ENCODE measurements around the gene IPO4.

Gene IPO4

DNA sequence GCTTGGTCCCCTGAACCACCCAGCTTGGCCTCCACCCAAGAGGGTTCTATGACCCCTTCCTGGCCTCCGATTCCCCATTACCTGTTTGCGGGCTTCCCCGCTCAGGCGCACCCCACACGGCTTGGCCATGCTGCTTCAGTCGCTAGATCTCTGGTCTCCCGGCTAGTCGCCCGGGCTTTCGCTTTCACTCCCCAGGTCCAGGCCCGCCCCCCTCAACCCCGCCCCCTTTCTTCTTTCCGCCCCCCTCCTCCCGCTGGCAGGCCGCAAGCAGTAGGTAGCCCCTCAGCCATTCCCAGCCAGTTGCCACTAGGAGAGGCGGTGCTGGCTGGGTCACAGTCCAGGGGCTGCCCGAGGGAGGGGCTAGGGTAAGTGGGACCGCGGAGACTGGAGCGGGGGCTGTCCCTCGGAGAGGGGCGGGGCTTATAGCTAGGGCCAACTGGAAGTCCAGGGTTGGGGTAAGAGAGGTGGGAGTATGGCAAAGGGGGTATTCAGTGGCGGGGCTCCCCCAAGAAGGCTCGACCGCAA lies 42.1 kb downstream of the IPO4 start, which contains the start of gene PSME2:
Gene PSME2, minus strand, starts transcription at position 158 of the 525 bp plus-strand sequence. Its CDS starts 29 bp downstream, at position 129.
- peak; percentile 77 for DNase-seq

DNA sequence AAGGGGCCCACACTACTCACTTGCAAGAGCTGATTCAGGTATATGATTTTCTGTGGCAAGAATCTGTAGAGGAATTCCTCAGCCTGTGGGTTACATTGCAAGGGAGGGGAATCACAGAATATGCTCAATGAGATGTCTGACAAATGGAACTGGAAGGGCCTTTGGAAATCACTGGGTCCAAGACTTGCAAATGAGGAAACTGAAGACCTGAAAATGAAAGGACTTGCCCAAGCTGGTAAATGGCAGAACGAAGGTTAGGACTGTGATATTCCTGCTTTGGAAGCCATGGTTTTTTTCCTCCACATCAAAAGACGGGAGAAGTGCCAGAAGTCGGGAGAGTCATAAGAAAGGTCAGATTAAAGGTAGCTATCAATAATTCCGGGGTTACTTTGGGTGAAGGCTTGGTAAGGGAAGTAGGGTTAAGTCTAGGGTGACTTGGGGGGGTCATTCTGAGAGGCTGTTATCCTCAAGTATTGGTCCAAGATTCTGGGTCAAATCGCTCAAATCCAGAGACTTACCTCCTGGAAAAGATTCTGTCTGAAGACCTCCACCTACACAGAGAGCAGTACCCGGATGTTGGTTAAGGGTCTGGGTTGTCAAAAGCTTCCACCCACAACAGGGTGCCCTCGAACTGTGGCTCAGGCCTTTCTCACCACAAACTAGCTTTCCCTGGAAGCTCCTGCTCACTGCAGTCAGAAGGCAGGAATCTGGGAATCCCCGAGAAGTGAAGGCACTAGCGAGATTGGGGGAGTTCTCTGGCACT lies 42.7 kb downstream of the IPO4 start:
- no peak for DNase-seq

DNA sequence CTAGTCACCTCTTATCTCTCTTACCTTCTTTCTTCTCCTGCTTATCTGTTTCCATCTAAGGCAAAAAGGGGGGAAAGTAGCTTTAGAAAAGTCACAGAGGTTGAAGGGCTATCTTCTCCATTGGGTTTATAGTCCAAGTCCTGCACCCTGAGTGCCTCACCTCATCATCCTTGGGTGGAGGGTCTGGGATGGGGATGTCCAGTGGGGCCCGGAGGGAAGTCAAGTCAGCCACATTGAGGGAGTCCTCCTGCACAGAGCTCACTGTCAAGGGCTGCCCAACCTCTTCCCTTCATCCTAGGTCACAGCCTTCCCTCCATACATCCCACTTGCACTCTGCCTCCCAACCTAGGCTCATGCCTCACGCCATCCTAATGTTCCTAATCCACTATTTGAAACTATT lies 43.4 kb downstream of the IPO4 start:
- DNase-seq: no peak

DNA sequence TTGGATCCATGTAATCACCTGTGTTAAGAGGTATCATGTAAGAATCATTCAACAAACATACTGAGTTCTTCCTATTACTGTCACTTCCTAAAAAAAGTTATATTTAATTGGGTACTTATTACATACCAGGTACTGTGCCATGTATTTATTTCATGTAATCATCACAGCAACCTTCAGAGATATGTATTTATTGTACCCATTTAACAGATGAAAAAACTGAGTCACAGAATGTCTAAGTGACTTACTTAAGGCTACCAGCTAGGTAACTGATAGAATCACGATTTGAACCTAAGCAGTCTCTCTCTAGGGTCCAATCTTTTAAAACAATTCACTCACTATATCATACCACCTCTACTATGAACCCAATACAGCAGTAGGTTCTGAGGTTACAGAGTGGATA lies 44.2 kb downstream of the IPO4 start:
- DNase-seq: no peak

DNA sequence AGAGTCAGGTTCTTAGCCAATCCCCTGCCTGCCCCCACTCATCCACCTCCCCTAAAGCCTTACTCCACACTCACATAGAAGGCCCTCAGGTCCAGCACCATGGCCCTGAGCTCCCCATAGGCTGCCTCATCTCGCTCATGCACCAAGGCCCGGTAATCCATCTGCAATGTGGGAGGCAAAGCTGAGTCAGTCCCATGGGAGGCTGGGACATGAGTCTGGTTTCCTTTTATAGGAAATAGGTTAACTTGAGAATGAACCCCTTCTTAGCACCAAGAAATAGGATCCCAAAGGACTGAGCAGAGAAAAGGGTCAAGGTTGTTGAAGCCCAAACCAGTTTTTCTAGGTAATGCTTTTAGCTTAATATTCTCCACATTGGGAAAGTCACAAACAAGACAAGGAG lies 45.1 kb downstream of the IPO4 start:
- no peak for DNase-seq

DNA sequence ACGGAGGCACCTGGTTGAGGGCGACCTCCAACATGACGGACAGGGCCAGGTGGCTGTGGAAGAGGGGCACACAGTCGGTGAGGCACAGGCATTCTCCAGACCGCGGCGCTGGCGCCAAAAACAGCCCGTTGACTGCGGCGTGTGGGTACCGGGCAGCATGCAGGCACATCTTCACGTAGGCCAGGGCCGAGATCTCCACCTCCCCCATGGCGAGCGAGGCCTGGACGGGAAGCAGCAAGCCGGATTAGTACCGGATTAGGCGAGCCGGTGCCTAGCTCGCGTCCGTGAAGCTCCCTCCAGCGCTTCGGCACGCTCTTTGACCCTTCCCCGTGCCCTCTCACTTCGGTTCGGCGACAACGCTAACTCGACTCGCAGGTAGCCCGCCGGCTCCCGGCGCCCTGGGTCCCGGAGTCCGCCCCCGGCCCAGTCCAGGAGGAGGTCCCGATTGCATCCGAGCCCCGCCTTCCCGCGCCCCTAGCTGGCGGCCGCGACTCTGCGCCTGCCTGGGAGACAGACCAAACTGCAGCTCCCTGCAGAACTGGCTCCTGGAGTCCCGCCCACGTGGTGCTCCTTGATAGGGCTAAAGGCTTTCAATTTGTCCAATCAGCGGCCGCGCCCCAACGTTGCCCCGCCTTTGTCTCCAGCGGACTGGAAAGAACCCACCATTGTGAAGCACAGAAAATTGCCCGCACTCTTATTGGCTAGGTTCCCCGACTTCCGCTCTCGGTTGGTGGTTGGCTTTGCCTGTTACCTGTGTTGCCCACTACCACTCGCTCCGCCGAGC lies 47.3 kb downstream of the IPO4 start, which contains the start of gene EMC9:
Gene EMC9, minus strand, starts transcription at position 495 of the 784 bp plus-strand sequence. Its CDS starts 287 bp downstream, at position 208.
- peak; percentile 78 for DNase-seq

DNA sequence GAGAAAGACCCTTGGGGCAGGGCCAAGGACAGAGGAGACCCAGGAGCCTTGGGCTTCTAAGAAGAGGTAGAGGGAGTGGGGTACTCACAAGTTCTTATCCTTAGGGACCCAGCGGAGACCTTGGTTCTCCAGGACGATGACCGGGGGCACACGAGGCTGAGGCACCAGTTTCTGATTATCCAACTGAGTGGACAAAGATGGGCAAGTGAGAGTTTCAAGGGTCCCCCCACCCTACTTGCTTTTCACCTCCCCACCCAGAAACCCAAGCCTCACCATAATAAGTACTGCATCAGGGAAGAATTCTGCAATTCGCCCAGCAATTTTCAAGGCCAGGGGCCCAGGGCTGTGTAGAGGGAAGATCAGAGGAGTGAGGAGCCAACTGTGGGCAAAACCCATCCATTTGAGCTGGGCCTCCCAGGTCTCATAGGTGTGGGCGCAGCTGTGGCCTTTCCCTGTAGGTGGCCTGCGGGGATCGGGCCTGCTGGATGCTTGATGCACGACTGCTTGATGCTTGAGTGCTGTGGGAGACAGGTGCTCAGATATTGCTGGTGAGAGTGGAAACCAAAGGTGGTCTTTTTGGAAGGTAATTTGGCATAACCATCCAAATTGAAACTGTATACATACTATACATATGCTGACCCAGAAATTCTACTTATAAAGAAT lies 49.2 kb downstream of the IPO4 start:
- no peak for DNase-seq

DNA sequence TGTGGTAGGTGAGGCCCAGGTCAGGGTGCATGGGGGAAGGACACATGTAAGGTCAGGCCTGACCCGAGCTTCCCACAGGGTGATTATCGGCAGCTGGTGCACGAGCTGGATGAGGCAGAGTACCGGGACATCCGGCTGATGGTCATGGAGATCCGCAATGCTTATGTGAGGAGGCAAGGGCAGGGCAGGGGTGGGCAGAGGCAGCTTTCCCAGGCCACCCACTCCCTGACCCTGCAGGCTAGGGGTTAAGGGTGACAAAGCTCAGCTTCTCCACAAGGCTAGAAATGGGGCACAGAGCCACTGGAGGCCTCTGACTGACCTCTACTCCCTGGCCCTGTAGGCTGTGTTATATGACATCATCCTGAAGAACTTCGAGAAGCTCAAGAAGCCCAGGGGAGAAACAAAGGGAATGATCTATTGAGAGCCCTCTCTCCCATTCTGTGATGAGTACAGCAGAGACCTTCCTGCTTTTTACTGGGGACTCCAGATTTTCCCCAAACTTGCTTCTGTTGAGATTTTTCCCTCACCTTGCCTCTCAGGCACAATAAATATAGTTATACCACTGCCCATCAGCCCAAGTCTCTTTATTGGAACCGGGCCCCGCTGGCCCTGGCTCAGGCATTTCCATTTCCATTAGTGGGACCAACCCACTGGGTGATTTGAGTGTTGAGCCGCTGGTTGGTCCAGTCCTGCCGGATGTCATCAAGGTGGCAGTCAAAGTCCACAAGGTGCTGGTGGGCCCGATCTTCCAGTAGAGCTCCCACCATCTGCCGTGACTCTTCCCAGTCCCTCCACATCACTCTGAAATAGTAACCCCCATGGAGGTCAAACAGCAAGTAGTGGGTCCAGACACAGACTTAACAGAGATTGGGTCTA lies 50.0 kb downstream of the IPO4 start:
- no peak for DNase-seq

DNA sequence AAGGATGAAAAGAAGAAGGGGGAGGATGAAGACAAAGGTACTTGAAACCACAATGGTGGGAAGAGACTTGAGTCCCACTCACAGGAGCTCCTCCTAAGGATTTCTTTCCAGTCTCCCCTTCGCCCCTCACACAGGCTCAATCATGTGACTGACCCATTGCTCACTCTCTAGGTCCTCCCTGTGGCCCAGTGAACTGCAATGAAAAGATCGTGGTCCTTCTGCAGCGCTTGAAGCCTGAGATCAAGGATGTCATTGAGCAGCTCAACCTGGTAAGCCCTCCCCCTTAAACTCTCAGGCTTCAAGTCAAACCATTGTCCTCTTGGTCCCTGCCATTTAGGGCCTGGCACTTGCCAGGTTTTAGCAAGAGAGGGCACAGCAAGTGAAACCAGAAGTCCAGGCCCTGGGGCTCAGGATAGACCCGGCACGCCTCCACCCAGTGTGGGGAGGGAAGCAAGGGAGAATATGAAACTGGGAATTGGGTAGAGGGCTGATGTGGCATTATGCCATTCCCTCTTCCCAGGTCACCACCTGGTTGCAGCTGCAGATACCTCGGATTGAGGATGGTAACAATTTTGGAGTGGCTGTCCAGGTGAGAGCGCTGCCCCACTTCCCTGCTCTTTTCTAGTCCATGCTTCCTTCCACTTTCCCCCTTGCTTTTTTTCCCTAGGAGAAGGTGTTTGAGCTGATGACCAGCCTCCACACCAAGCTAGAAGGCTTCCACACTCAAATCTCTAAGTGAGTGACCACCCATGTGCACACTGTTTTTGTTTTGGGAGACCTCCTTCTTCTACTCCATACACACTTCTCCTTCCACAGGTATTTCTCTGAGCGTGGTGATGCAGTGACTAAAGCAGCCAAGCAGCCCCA lies 50.9 kb downstream of the IPO4 start:
- no peak for DNase-seq

DNA sequence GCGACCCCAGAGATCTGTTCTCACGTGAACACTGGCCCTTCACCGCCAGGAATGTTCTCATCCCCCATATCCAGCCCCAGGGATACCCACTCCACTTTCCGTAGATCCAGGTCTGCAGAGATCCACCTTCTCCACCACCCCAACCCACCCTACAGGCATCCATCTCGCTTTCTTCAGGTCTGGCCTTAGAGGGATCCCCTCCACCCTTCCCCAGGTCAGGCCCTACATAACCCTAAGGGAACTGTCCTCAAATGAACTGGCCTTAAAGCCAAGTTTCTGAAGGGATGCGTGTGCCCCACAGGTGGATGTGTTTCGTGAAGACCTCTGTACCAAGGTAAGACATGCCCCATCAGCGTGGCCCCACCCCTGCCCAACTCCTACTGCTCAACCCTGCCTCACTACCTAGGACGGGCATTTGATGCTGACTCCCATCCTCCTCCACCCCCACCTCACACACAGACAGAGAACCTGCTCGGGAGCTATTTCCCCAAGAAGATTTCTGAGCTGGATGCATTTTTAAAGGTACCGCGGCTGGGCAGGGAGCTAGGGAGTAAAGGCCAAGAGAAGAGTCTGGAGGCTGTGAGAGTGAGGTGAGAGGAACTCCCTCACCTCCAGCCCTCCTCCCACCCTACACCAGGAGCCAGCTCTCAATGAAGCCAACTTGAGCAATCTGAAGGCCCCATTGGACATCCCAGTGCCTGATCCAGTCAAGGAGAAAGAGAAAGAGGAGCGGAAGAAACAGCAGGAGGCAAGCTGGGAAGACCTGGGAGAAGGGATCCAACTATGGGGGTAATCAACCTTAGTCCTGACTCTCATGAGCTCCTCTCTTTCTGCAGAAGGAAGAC lies 51.7 kb downstream of the IPO4 start:
- no peak for DNase-seq

DNA sequence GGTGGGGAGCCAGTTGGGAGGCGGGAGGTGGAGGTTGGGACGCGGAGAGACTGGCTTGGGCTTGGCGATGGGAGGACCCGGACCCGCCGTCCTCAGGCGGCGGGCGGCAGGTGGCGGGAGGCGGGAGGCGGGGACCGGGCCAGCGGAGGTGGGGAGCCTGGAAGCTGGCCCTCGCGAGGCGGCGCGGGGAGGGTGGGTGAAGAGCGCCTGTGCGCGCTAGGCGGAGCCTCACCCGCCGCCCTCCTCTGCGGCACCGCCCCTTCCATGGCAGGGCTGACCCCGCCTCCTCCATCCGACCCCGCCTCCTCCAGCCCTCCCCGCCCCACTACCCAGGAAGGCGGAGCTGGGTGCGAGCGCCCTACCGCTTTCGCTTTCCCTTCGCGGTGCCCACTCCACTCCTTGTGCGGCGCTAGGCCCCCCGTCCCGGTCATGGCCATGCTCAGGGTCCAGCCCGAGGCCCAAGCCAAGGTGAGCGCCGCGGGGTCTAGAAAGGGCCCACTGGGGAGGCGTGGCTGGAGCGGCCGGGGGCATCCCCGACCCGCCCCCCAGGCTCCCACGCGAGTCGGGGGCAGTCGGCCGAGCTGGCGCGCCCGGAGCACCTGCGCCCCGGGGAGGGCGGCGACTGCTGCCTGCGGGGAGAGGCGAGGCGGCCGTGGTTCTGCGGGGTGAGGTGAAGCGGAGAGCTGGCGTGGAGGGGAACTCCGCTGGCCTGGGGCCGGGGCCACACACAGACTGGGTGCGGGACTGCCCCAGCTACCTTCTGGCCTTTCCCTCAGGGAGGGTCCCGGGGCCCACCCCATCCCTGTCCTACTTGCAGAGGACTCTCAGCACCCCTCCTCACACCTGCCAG lies 52.6 kb downstream of the IPO4 start, which contains the start of gene PSME1:
Gene PSME1, plus strand, starts transcription at position 361 of the 850 bp plus-strand sequence. Its CDS starts 69 bp downstream, at position 430.
- DNase-seq: peak; percentile 51

DNA sequence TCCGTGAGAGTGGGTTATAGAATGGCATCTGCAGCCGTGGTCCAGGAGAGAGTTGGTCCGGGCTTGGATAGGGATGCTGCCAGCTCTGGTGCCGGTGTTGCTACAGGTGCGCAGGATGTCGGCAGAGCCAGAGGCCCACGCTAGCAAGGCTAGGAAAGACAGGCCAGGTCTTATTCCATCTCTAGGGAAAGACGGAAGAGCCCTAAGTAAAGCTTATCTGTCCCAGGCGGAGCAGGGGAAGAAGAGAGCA lies 53.1 kb downstream of the IPO4 start:
- no peak for DNase-seq

DNA sequence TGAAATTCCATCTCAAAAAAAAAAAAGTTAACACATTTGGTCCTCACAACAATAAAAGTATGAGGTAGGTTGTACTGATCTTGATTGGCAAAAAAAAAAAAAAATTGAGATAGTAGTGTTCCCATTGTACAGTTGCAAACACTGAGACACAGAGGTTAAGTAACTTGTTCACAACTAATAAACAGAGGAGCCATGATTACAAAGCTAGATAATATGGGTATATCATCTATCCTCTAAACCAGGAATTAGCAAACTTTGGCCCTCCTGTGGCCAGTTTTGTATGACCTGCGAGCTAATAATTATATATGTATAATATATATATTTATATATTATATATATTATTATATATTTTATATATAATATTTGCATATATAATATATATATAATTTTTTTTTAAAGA lies 54.9 kb downstream of the IPO4 start:
- DNase-seq: no peak

DNA sequence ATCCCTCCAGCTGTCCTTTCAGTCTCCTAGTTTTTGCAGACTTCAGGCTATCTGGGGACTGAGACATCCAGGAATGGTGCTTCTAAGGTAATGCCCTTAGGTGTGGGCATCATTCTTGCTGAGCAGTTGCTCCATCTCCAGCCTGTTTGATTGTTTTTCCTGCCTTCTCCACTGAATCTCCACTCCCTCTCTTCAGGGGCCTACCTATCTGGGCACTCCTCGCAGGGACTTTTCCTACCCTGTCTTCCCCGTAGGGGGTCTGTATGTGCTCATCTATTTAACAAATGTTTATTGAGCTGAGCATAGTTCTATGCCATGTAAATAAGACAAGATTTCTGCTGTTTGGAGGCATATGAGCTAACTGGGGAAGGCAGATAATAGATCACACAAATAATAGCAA lies 55.6 kb downstream of the IPO4 start:
- no peak for DNase-seq

DNA sequence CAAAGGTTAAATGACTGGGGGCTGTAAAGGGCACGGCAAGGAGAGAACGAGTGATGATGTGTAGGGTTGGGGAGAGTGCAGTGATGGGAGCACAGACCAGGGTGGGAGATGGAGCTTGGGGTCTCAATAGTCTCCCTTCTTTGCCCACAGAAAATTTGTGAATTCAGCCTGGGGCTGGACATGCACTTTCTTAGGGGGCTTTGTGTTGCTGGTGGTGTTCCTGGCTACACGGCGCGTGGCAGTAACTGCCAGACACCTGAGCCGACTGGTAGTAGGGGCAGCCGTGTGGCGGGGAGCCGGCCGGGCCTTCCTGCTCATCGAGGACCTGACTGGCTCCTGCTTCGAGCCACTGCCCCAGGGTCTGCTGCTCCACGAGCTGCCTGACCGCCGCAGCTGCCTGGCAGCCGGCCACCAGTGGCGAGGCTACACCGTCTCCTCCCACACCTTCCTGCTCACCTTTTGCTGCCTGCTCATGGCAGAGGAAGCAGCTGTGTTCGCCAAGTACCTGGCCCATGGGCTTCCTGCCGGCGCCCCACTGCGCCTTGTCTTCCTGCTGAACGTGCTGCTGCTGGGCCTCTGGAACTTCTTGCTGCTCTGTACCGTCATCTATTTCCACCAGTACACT lies 56.4 kb downstream of the IPO4 start:
- no peak for DNase-seq

DNA sequence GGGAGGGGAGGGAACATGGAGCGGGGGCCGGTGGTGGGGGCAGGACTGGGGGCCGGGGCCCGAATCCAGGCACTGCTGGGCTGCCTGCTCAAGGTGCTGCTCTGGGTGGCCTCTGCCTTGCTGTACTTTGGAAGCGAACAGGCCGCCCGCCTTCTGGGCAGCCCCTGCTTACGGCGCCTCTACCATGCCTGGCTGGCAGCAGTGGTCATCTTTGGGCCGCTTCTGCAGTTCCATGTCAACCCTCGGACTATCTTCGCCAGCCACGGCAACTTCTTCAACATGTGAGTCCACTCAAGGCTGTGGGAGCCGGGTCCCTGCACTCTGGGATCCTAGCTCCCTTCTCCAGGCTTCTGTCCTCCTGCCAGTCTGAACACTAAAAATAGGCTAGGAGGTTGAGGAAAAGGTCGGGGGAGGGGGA lies 57.1 kb downstream of the IPO4 start:
- no peak for DNase-seq

DNA sequence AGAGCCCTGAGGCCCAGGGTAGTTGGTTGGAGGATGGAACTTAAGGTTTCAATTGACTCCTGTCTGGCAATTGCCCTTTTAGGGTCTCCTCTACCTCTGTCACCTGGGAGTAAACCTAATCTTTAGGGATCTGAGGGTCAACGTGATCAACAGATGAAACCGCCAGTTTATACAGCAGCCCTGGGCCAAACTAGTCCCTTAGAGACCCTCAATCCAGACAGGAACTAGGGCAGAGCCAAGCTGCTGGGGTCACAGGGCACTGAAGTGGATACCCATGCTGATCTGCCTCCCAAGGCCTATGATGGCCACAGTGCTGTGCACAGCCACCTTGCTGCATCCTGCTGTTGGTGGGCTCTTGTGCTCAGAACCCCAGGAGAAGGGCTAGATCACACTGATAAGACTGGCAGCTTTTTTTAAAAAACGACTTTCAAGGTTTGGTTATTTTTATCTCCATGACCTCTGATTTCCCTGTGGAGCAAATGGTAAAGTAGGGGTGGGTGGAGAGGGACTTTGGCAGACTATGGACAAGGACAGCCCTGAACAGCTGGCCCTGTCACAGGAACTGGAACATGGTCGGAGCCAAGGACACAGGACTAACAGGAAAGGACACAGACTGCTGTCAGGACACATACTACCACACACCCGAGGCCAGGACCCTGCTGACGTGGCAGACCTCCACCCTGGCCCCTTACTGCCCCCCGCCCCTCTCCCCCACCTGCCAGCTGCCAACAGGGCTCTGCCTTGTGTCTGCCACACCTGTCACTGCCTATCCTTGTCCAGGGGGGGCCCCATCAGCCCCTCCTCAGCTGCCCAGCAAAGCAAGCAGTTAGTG lies 57.7 kb downstream of the IPO4 start:
- no peak for DNase-seq

DNA sequence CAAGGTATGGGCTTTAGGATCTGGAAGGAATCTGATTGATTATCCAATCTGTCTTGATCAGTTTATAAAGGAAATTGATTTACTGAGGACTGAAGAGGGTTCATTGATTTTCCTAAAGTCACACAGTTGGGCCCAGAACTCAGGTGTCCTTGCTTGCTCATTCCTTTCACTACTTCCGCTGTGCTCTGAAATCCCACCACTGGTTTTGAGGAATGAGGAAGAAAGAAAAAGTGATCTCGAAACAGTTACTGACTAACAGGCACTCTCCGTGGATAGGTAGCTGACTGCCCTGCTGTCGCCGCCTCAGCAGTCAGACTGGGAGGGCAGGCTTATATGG lies 58.3 kb downstream of the IPO4 start, which contains the start of gene FITM1:
Gene FITM1, plus strand, starts transcription at position 280 of the 337 bp plus-strand sequence. CDS start 905 bp downstream, outside the sequence.
- no peak for DNase-seq
